PC-9 (cell line): ENCODE measurements around the gene MAP3K19. TPM values are rescaled to one million over a fixed set of nuclear protein-coding genes. Genes with fewer than 3 reads are reported as not detected.

Experiments used
- BruUV-seq: library from RNA; stranded (reverse); fragments of 400-500 nt; replicated peaks from 2 replicates; lab custom pipeline; 2021; lab: Mats Ljungman, UMichigan
- CTCF ChIA-PET: fragments of 300-600 bp; sonication (Branson Sonifier 250); formaldehyde crosslinking; loops from one replicate; lab custom pipeline; 2022; ENCODE audit warnings: antibody characterized with exemption; lab: Charles Lee
- POLR2A ChIA-PET: fragments of 300-600 bp; sonication (Branson Sonifier 250); formaldehyde crosslinking; loops from one replicate; lab custom pipeline; 2022; ENCODE audit warnings: antibody characterized with exemption; ENCODE audit not compliant: unreplicated experiment; lab: Charles Lee
- DNase-seq, 2 experiments: peaks; one replicate each; pipeline versions ENCODE4 v3.0.0 to v3.0.0-alpha.2; 2015 to 2022; ENCODE audit warnings: mixed read lengths in 1 of 2
- H2AFZ ChIP-seq: fragments of 200-600 bp; sonication (generic); 2 replicates; pipeline ENCODE4 v1.8.1; 2017; ENCODE audit warnings: antibody characterized with exemption
- H3F3A ChIP-seq: fragments of 200-600 bp; sonication (generic); 2 replicates; pipeline ENCODE4 v1.8.1; 2017; ENCODE audit warnings: antibody characterized with exemption, mild to moderate bottlenecking, low read depth; ENCODE audit not compliant: insufficient read depth
- H3K27ac ChIP-seq: fragments of 200-600 bp; sonication (generic); 2 replicates; pipeline ENCODE4 v1.6.1; 2016; ENCODE audit warnings: mixed run types
- H3K27me3 ChIP-seq: fragments of 200-600 bp; sonication (generic); 2 replicates; pipeline ENCODE4 v1.6.1; 2016; ENCODE audit warnings: low read depth, mixed run types; ENCODE audit not compliant: insufficient read depth
- H3K36me3 ChIP-seq: fragments of 200-600 bp; sonication (generic); 2 replicates; pipeline ENCODE4 v1.6.1; 2016; ENCODE audit warnings: low read depth, mixed run types
- H3K4me1 ChIP-seq: fragments of 200-600 bp; sonication (generic); replicated peaks from 2 replicates; pipeline ENCODE4 v1.6.1; 2016; ENCODE audit warnings: mixed run types; ENCODE audit not compliant: insufficient read depth
- H3K4me2 ChIP-seq: fragments of 200-600 bp; sonication (generic); 2 replicates; pipeline ENCODE4 v1.6.1; 2017; ENCODE audit warnings: mixed run types
- H3K4me3 ChIP-seq: fragments of 200-600 bp; sonication (generic); 2 replicates; pipeline ENCODE4 v1.6.1; 2016; ENCODE audit warnings: mixed run types
- H3K79me2 ChIP-seq: fragments of 200-600 bp; sonication (generic); 2 replicates; pipeline ENCODE4 v1.6.1; 2017; ENCODE audit warnings: low read depth, mixed run types
- H3K9me2 ChIP-seq: fragments of 200-600 bp; sonication (generic); 2 replicates; pipeline ENCODE4 v1.8.1; 2017; ENCODE audit warnings: mild to moderate bottlenecking; ENCODE audit not compliant: insufficient read depth
- H3K9me3 ChIP-seq: fragments of 200-600 bp; sonication (generic); 2 replicates; pipeline ENCODE4 v1.8.1; 2016; ENCODE audit warnings: low read depth; ENCODE audit not compliant: insufficient read depth
- H4K20me1 ChIP-seq: fragments of 200-600 bp; sonication (generic); 2 replicates; pipeline ENCODE4 v1.8.1; 2017; ENCODE audit not compliant: insufficient read depth
- EZH2 ChIP-seq: fragments of 200-600 bp; sonication (generic); IDR thresholded peaks from 2 replicates; pipeline ENCODE4 v1.8.0; 2017; ENCODE audit warnings: antibody characterized with exemption, low read depth
- intact Hi-C: fragments of 100-400 bp; cut with micrococcal nuclease; formaldehyde crosslinking; loops from one replicate; pipeline ENCODE4 v1.10.0; 2022; ENCODE audit not compliant: unreplicated experiment
- total RNA-seq: library from RNA; stranded (reverse); gene quantifications from 2 replicates; pipeline ENCODE4 v1.2.3, GENCODE V29; 2021
- TF ChIP-seq, protein P1 (sequence below): fragments of 200-600 bp; sonication (generic); conservative IDR thresholded peaks from 2 replicates; pipeline ENCODE4 v1.6.1; 2017; ENCODE audit warnings: mixed run types, antibody characterized with exemption, mild to moderate bottlenecking, moderate library complexity

The MAP3K19 gene
- total RNA-seq, 1 experiment from 2014 or later: not detected

DNA sequence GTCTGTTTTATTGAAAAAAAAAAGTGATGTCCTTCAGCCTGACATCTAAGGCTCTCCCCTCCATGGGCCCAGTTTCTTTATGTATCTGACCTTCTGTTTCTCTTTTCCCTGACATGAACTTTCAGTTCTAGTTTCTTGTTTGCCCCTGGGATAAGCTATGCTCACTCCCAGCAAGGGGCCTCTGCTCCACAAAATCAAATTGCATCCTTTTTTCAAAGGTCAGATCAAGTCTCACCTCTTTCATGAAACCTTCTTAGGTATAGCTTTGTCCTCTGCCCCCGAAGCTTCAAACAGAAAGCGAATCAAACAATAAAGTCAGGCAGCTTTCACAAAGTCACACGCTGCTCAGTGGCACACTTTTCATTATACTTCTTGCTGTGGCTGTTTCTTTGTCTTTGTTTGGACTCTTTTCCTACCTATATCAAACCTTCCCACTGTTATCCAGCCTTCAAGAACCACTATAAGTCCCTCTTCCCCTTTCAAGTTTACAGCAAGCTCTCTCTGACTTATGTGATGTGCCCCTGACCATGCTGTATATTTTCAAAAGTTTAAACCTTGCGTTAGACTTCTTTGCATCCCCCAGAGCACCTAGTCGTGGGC, 23.3 kb downstream of the MAP3K19 start:
- Histone ChIP-seq H2AFZ (no peak overlapping the region), H4K20me1 (no peaks in the 10 kb centered on the region), H3K27me3 (no peaks in the 10 kb centered on the region), H3K9me2 (no peaks in the 10 kb centered on the region), H3K9me3 (no peaks in the 10 kb centered on the region), H3F3A (no peaks in the 10 kb centered on the region), H3K4me1 (no peaks in the 10 kb centered on the region), H3K27ac (no peak overlapping the region), H3K4me3 (no peak overlapping the region), H3K4me2 (no peak overlapping the region), H3K36me3 (no peaks in the 10 kb centered on the region), H3K79me2 (no peaks in the 10 kb centered on the region)
- DNase-seq: no peak
- intact Hi-C loops: no loop called here
- POLR2A ChIA-PET: no interaction called here
- CTCF ChIA-PET: no interaction called here
- no TSS peak for BruUV-seq
- TF ChIP-seq EZH2: no peak
- TF ChIP-seq, protein P1, sequence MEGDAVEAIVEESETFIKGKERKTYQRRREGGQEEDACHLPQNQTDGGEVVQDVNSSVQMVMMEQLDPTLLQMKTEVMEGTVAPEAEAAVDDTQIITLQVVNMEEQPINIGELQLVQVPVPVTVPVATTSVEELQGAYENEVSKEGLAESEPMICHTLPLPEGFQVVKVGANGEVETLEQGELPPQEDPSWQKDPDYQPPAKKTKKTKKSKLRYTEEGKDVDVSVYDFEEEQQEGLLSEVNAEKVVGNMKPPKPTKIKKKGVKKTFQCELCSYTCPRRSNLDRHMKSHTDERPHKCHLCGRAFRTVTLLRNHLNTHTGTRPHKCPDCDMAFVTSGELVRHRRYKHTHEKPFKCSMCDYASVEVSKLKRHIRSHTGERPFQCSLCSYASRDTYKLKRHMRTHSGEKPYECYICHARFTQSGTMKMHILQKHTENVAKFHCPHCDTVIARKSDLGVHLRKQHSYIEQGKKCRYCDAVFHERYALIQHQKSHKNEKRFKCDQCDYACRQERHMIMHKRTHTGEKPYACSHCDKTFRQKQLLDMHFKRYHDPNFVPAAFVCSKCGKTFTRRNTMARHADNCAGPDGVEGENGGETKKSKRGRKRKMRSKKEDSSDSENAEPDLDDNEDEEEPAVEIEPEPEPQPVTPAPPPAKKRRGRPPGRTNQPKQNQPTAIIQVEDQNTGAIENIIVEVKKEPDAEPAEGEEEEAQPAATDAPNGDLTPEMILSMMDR: no peak

GRCh38 chr2:135022952-135023880, 24.0 kb downstream of the MAP3K19 start:
- POLR2A ChIA-PET: no interaction called here
- no peaks in the 10 kb centered on the region for H4K20me1 ChIP-seq
- no peaks in the 10 kb centered on the region for H3F3A ChIP-seq
- CTCF ChIA-PET: no interaction called here
- H3K36me3 ChIP-seq: no peaks in the 10 kb centered on the region
- DNase-seq: no peak
- no peak overlapping the region for H2AFZ ChIP-seq
- TF ChIP-seq, protein P1: no peak
- TF ChIP-seq EZH2: no peak
- H3K27ac ChIP-seq: no peak overlapping the region
- H3K27me3 ChIP-seq: no peaks in the 10 kb centered on the region
- BruUV-seq: no TSS peak
- no peaks in the 10 kb centered on the region for H3K4me1 ChIP-seq
- no peaks in the 10 kb centered on the region for H3K9me3 ChIP-seq
- H3K79me2 ChIP-seq: no peaks in the 10 kb centered on the region
- intact Hi-C loops: no loop called here
- no peak overlapping the region for H3K4me2 ChIP-seq
- H3K4me3 ChIP-seq: no peak overlapping the region
- no peaks in the 10 kb centered on the region for H3K9me2 ChIP-seq

GRCh38 chr2:135021618-135022017, 25.6 kb downstream of the MAP3K19 start:
- no peak for TF ChIP-seq EZH2
- TF ChIP-seq, protein P1: no peak
- no peak for DNase-seq
- no peak overlapping the region for H2AFZ ChIP-seq
- ChIA-PET POLR2A (no interaction called here), CTCF (no interaction called here)
- H3K9me2 ChIP-seq: no peaks in the 10 kb centered on the region
- no peak overlapping the region for H3K4me2 ChIP-seq
- BruUV-seq: no TSS peak
- no peak overlapping the region for H3K27ac ChIP-seq
- intact Hi-C loops: no loop called here
- H3K36me3 ChIP-seq: no peaks in the 10 kb centered on the region
- no peaks in the 10 kb centered on the region for H3K27me3 ChIP-seq
- no peaks in the 10 kb centered on the region for H3K4me1 ChIP-seq
- no peaks in the 10 kb centered on the region for H3K9me3 ChIP-seq
- no peak overlapping the region for H3K4me3 ChIP-seq
- H4K20me1 ChIP-seq: no peaks in the 10 kb centered on the region
- H3F3A ChIP-seq: no peaks in the 10 kb centered on the region
- H3K79me2 ChIP-seq: no peaks in the 10 kb centered on the region
